HepG2 (cell line): ENCODE measurements around the gene DYNC2LI1. TPM values are rescaled to one million over a fixed set of nuclear protein-coding genes. Genes with fewer than 3 reads are reported as not detected.

Source experiments
- AGO2 ChIP-seq: fragments of 200-400 bp; formaldehyde crosslinking; optimal IDR thresholded peaks from 2 replicates; pipeline ENCODE3; 2017; ENCODE audit warnings: mild to moderate bottlenecking, low read depth, low read length, moderate library complexity
- KDM5A ChIP-seq: fragments of 200-600 bp; sonication (generic); IDR thresholded peaks from 2 replicates; pipeline ENCODE4 v1.7.0; 2018; ENCODE audit warnings: antibody characterized with exemption, mild to moderate bottlenecking, low read length, borderline replicate concordance
- MED8 ChIP-seq: sonication (generic); formaldehyde crosslinking; IDR thresholded peaks from 2 replicates; pipeline ENCODE4 v1.8.1; 2023; ENCODE audit warnings: mild to moderate bottlenecking, missing genetic modification reagents; ENCODE audit not compliant: insufficient replicate concordance
- MIER3 ChIP-seq: IDR thresholded peaks from 2 replicates; pipeline ENCODE4 v1.6.1; 2016; ENCODE audit warnings: missing compliant biosample characterization, borderline replicate concordance
- MLLT10 ChIP-seq: sonication (generic); formaldehyde crosslinking; IDR thresholded peaks from 2 replicates; pipeline ENCODE4 v1.4.0; 2020; ENCODE audit warnings: missing genetic modification reagents
- RBFOX2 ChIP-seq: fragments of 200-400 bp; formaldehyde crosslinking; IDR thresholded peaks from 2 replicates; pipeline ENCODE4 v1.6.1; 2017; ENCODE audit warnings: low read depth, mild to moderate bottlenecking, low read length
- REPIN1 ChIP-seq: sonication (generic); formaldehyde crosslinking; IDR thresholded peaks from 2 replicates; pipeline ENCODE4 v1.8.0; 2022; ENCODE audit warnings: missing genetic modification reagents, low read depth, mild to moderate bottlenecking, borderline replicate concordance
- RXRA ChIP-seq: sonication (generic); formaldehyde crosslinking; IDR thresholded peaks from 2 replicates; pipeline ENCODE4 v1.5.1; 2020; ENCODE audit warnings: missing genetic modification reagents
- RXRB ChIP-seq: IDR thresholded peaks from 2 replicates; pipeline ENCODE4 v1.6.1; 2016; ENCODE audit warnings: borderline replicate concordance, missing genetic modification reagents, missing compliant biosample characterization
- SKIL ChIP-seq: sonication (generic); formaldehyde crosslinking; IDR thresholded peaks from 2 replicates; pipeline ENCODE4 v1.8.0; 2022; ENCODE audit warnings: missing genetic modification reagents, mild to moderate bottlenecking, moderate library complexity, borderline replicate concordance
- TARDBP ChIP-seq: sonication (generic); formaldehyde crosslinking; IDR thresholded peaks from 2 replicates; pipeline ENCODE4 v1.8.0; 2022; ENCODE audit warnings: mild to moderate bottlenecking, missing genetic modification reagents
- TCF7 ChIP-seq: sonication (generic); IDR thresholded peaks from 2 replicates; pipeline ENCODE4 v1.6.1; 2016; ENCODE audit warnings: antibody characterized with exemption, low read depth
- TCF7L2 ChIP-seq: IDR thresholded peaks from 2 replicates; pipeline ENCODE4 v1.6.1; 2011; ENCODE audit warnings: mild to moderate bottlenecking, low read depth, low read length, moderate library complexity
- ZC3H4 ChIP-seq: sonication (generic); formaldehyde crosslinking; IDR thresholded peaks from 2 replicates; pipeline ENCODE4 v1.4.0; 2020; ENCODE audit warnings: missing genetic modification reagents, borderline replicate concordance
- ZNF207 ChIP-seq: fragments of 450-650 bp; IDR thresholded peaks from 2 replicates; pipeline ENCODE4 v1.6.1; 2016; ENCODE audit warnings: antibody characterized with exemption, borderline replicate concordance
- ZNF260 ChIP-seq: sonication (generic); formaldehyde crosslinking; IDR thresholded peaks from 2 replicates; pipeline ENCODE4 v1.4.0; 2020; ENCODE audit warnings: missing genetic modification reagents, low read depth, mild to moderate bottlenecking, borderline replicate concordance
- ZNF468 ChIP-seq: sonication (generic); formaldehyde crosslinking; IDR thresholded peaks from 2 replicates; pipeline ENCODE4 v1.8.0; 2022; ENCODE audit warnings: mild to moderate bottlenecking, moderate library complexity, missing genetic modification reagents
- ZNF484 ChIP-seq: sonication (generic); formaldehyde crosslinking; IDR thresholded peaks from 2 replicates; pipeline ENCODE4 v1.5.1; 2020; ENCODE audit warnings: mild to moderate bottlenecking, low read depth, missing genetic modification reagents, borderline replicate concordance
- ZNF496 ChIP-seq: sonication (generic); formaldehyde crosslinking; IDR thresholded peaks from 2 replicates; pipeline ENCODE4 v1.8.1; 2023; ENCODE audit warnings: mild to moderate bottlenecking, moderate library complexity, missing genetic modification reagents; ENCODE audit not compliant: insufficient replicate concordance
- ZNF549 ChIP-seq: sonication (generic); formaldehyde crosslinking; IDR thresholded peaks from 2 replicates; pipeline ENCODE4 v1.5.0; 2020; ENCODE audit warnings: missing genetic modification reagents
- polyA plus RNA-seq, 8 experiments: library from polyadenylated mRNA; depleted of rRNA in 3 of 8; stranded (reverse) in 7 of 8; unstranded in 1 of 8; fragments of >200 nt; fragmentation: Illumina TruSeq in 4 of 8; extraction: Trizol in 4 of 8; gene quantifications; 2 replicates each; pipeline versions ENCODE4 v1.2.1 to v1.2.3, GENCODE V29; 2011 to 2016; ENCODE audit warnings: low read depth in 4 of 8, missing spikeins in 1 of 8, mixed read lengths in 1 of 8; ENCODE audit not compliant: insufficient read depth in 1 of 8
- total RNA-seq, 5 experiments: library from RNA; depleted of rRNA; stranded (reverse); fragments of >200 nt; fragmentation: Illumina TruSeq; extraction: Trizol; gene quantifications; 2 replicates each; pipeline ENCODE4 v1.2.3, GENCODE V29; 2016; ENCODE audit warnings: low read depth in 1 of 5
- TF ChIP-seq, protein P1 (sequence below): IDR thresholded peaks from 2 replicates; pipeline ENCODE4 v1.6.1; 2016; ENCODE audit warnings: low read depth, missing genetic modification reagents, missing compliant biosample characterization
- TF ChIP-seq, protein P2 (sequence below), 2 experiments: fragments of 450-650 bp in 1 of 2; sonication (generic) in 1 of 2; formaldehyde crosslinking; IDR thresholded peaks; 2 replicates each; pipeline versions ENCODE4 v1.5.0 to v1.8.0; 2020 to 2022; ENCODE audit warnings: mild to moderate bottlenecking in 1 of 2, missing genetic modification reagents in 1 of 2

Gene DYNC2LI1
- total and polyA plus RNA-seq, 2 of the 13 experiments (the other 11 are each of a cell fraction or from before 2014, with no cell fraction given), result 16.9 to 23.2 TPM

GRCh38 chr2:43773876-43774613 is at the start of gene DYNC2LI1 (continued):
- TF ChIP-seq, protein P1, sequence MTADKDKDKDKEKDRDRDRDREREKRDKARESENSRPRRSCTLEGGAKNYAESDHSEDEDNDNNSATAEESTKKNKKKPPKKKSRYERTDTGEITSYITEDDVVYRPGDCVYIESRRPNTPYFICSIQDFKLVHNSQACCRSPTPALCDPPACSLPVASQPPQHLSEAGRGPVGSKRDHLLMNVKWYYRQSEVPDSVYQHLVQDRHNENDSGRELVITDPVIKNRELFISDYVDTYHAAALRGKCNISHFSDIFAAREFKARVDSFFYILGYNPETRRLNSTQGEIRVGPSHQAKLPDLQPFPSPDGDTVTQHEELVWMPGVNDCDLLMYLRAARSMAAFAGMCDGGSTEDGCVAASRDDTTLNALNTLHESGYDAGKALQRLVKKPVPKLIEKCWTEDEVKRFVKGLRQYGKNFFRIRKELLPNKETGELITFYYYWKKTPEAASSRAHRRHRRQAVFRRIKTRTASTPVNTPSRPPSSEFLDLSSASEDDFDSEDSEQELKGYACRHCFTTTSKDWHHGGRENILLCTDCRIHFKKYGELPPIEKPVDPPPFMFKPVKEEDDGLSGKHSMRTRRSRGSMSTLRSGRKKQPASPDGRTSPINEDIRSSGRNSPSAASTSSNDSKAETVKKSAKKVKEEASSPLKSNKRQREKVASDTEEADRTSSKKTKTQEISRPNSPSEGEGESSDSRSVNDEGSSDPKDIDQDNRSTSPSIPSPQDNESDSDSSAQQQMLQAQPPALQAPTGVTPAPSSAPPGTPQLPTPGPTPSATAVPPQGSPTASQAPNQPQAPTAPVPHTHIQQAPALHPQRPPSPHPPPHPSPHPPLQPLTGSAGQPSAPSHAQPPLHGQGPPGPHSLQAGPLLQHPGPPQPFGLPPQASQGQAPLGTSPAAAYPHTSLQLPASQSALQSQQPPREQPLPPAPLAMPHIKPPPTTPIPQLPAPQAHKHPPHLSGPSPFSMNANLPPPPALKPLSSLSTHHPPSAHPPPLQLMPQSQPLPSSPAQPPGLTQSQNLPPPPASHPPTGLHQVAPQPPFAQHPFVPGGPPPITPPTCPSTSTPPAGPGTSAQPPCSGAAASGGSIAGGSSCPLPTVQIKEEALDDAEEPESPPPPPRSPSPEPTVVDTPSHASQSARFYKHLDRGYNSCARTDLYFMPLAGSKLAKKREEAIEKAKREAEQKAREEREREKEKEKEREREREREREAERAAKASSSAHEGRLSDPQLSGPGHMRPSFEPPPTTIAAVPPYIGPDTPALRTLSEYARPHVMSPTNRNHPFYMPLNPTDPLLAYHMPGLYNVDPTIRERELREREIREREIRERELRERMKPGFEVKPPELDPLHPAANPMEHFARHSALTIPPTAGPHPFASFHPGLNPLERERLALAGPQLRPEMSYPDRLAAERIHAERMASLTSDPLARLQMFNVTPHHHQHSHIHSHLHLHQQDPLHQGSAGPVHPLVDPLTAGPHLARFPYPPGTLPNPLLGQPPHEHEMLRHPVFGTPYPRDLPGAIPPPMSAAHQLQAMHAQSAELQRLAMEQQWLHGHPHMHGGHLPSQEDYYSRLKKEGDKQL (CRISPR knock-in tag), result no peak
- peak; percentile 89 for TF ChIP-seq REPIN1
- TF ChIP-seq AGO2, result no peak
- peak; percentile 68; the same call in 1 of the 2 replicates for TF ChIP-seq MIER3 (CRISPR knock-in tag)
- TF ChIP-seq ZNF496 (CRISPR knock-in tag), result no peak
- TF ChIP-seq RXRA, result peak; percentile 74
- no peak for TF ChIP-seq ZNF207
- TF ChIP-seq ZNF484 (CRISPR knock-in tag), result no peak
- peak; percentile 68; the same call in 1 of the 2 replicates for TF ChIP-seq KDM5A
- no peak for TF ChIP-seq ZNF468 (CRISPR knock-in tag)
- no peak for TF ChIP-seq ZC3H4 (CRISPR knock-in tag)
- TF ChIP-seq, protein P2, sequence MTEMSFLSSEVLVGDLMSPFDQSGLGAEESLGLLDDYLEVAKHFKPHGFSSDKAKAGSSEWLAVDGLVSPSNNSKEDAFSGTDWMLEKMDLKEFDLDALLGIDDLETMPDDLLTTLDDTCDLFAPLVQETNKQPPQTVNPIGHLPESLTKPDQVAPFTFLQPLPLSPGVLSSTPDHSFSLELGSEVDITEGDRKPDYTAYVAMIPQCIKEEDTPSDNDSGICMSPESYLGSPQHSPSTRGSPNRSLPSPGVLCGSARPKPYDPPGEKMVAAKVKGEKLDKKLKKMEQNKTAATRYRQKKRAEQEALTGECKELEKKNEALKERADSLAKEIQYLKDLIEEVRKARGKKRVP (CRISPR knock-in tag; IDR thresholded peaks at IDR 0.05), result peak in 1 of 2 experiments; percentile 93; a peak in 2 of 4 replicates
- no peak for TF ChIP-seq TCF7L2
- TF ChIP-seq ZNF549 (CRISPR knock-in tag), result no peak
- TF ChIP-seq TCF7, result no peak
- no peak; the same call in none of the 2 replicates for TF ChIP-seq TARDBP (CRISPR knock-in tag)
- TF ChIP-seq MED8 (CRISPR knock-in tag), result no peak
- TF ChIP-seq RXRB (CRISPR knock-in tag), result peak; percentile 23; the same call in 1 of the 2 replicates
- TF ChIP-seq MLLT10 (CRISPR knock-in tag), result no peak
- no peak for TF ChIP-seq RBFOX2
- no peak for TF ChIP-seq ZNF260 (CRISPR knock-in tag)
- no peak for TF ChIP-seq SKIL (CRISPR knock-in tag)
